Activated T-helper 1 cell treated with anti-CD3 and anti-CD28 coated beads, Interleukin-12 subunit alpha, Interleukin-12 subunit beta, Interleukin-2, Interleukin-4 antibody, amounts not matched to agents 30 ng/mL and 10 ng/mL and 1 ng/mL, durations not matched to agents 14 hours and 24 hours and 36 hours (primary cell): Measurements from ENCODE around the gene HIPK2. TPM values are rescaled to one million over a fixed set of nuclear protein-coding genes. Genes with fewer than 3 reads are reported as not detected.
A peak's percentile ranks its signal among the peaks of the same experiment; 100 is the strongest.

Experiments used
- DNase-seq: peaks from one replicate; pipeline ENCODE4 v3.0.0; 2021; ENCODE audit warnings: low spot score
- H3K27ac Mint-ChIP-seq: one replicate; pipeline ENCODE4 v1.8.0; 2021; ENCODE audit warnings: mild to moderate bottlenecking, mixed read lengths
- H3K27me3 Mint-ChIP-seq: one replicate; pipeline ENCODE4 v1.8.0; 2022; ENCODE audit warnings: mild to moderate bottlenecking, moderate library complexity, mixed read lengths; ENCODE audit not compliant: insufficient read depth
- H3K36me3 Mint-ChIP-seq: one replicate; pipeline ENCODE4 v1.8.0; 2021; ENCODE audit warnings: low read depth, mixed read lengths
- H3K4me1 Mint-ChIP-seq: one replicate; pipeline ENCODE4 v1.8.0; 2021; ENCODE audit warnings: low read depth, mixed read lengths
- H3K4me3 Mint-ChIP-seq: one replicate; pipeline ENCODE4 v1.8.0; 2021; ENCODE audit warnings: mild to moderate bottlenecking, moderate library complexity, mixed read lengths
- H3K9me3 Mint-ChIP-seq: one replicate; pipeline ENCODE4 v1.8.0; 2021; ENCODE audit warnings: mixed read lengths
- intact Hi-C: fragments of 100-400 bp; cut with micrococcal nuclease; formaldehyde crosslinking; loops from one replicate; pipeline ENCODE4 v1.15.1; 2024
- total RNA-seq: library from RNA; stranded (reverse); gene quantifications from 2 replicates; pipeline ENCODE4 v1.2.3, GENCODE V29; 2022

Gene HIPK2
- total RNA-seq, 1 donor from 2014 or later: 28.3 TPM

- peaks cover 9% of the 10 kb centered on the region for H3K27me3 Mint-ChIP-seq
- H3K27ac Mint-ChIP-seq: no peak overlapping the region
- DNase-seq: no peak
- peaks cover under 1% of the 10 kb centered on the region for H3K4me1 Mint-ChIP-seq
- intact Hi-C loops: no loop called here
- H3K4me3 Mint-ChIP-seq: no peak overlapping the region
- H3K9me3 Mint-ChIP-seq: peaks cover 12% of the 10 kb centered on the region
- peaks cover 3% of the 10 kb centered on the region for H3K36me3 Mint-ChIP-seq
These were observed 30.6 kb upstream of the HIPK2 start for GRCh38 chr7:139808427-139808826.

- Mint-ChIP-seq H3K36me3 (peaks cover 3% of the 10 kb centered on the region), H3K27ac (no peak overlapping the region), H3K27me3 (peaks cover 12% of the 10 kb centered on the region), H3K4me3 (no peak overlapping the region), H3K9me3 (peaks cover 21% of the 10 kb centered on the region), H3K4me1 (no peaks in the 10 kb centered on the region)
- DNase-seq: no peak
- intact Hi-C loops: no loop called here
These were observed 29.2 kb upstream of the HIPK2 start for GRCh38 chr7:139807009-139807408.

GRCh38 chr7:139804571-139804970, 26.8 kb upstream of the HIPK2 start:
- no peak overlapping the region for H3K27ac Mint-ChIP-seq
- H3K4me3 Mint-ChIP-seq: no peak overlapping the region
- H3K4me1 Mint-ChIP-seq: no peaks in the 10 kb centered on the region
- peaks cover 10% of the 10 kb centered on the region for H3K27me3 Mint-ChIP-seq
- no peak for DNase-seq
- intact Hi-C loops: no loop called here
- peaks cover 3% of the 10 kb centered on the region for H3K36me3 Mint-ChIP-seq
- peaks cover 21% of the 10 kb centered on the region for H3K9me3 Mint-ChIP-seq

GRCh38 chr7:139799586-139799985, 21.8 kb upstream of the HIPK2 start:
- no peak overlapping the region for H3K27ac Mint-ChIP-seq
- peaks cover 17% of the 10 kb centered on the region for H3K9me3 Mint-ChIP-seq
- peaks cover 13% of the 10 kb centered on the region for H3K4me1 Mint-ChIP-seq
- peaks cover 4% of the 10 kb centered on the region for H3K27me3 Mint-ChIP-seq
- DNase-seq: no peak
- H3K4me3 Mint-ChIP-seq: no peak overlapping the region
- no peaks in the 10 kb centered on the region for H3K36me3 Mint-ChIP-seq
- intact Hi-C loops: no loop called here

- H3K27me3 Mint-ChIP-seq: peaks cover 4% of the 10 kb centered on the region
- H3K4me3 Mint-ChIP-seq: no peak overlapping the region
- intact Hi-C loops: no loop called here
- H3K36me3 Mint-ChIP-seq: no peaks in the 10 kb centered on the region
- H3K4me1 Mint-ChIP-seq: peaks cover 13% of the 10 kb centered on the region
- DNase-seq: no peak
- peaks cover 13% of the 10 kb centered on the region for H3K9me3 Mint-ChIP-seq
- no peak overlapping the region for H3K27ac Mint-ChIP-seq
These were observed 21.1 kb upstream of the HIPK2 start for GRCh38 chr7:139798892-139799291.

GRCh38 chr7:139798221-139798620, 20.4 kb upstream of the HIPK2 start:
- Mint-ChIP-seq H3K4me1 (peaks cover 13% of the 10 kb centered on the region), H3K9me3 (peaks cover 13% of the 10 kb centered on the region), H3K4me3 (no peak overlapping the region), H3K27me3 (peaks cover 4% of the 10 kb centered on the region), H3K27ac (no peak overlapping the region), H3K36me3 (no peaks in the 10 kb centered on the region)
- no peak for DNase-seq
- intact Hi-C loops: no loop called here

- no peak overlapping the region for H3K4me3 Mint-ChIP-seq
- no peaks in the 10 kb centered on the region for H3K36me3 Mint-ChIP-seq
- peaks cover 4% of the 10 kb centered on the region for H3K27me3 Mint-ChIP-seq
- intact Hi-C loops: no loop called here
- peaks cover 13% of the 10 kb centered on the region for H3K4me1 Mint-ChIP-seq
- no peak for DNase-seq
- H3K9me3 Mint-ChIP-seq: peaks cover 6% of the 10 kb centered on the region
- H3K27ac Mint-ChIP-seq: no peak overlapping the region
These were observed 19.8 kb upstream of the HIPK2 start for GRCh38 chr7:139797607-139798006.

GRCh38 chr7:139791316-139791715, 13.5 kb upstream of the HIPK2 start:
- Mint-ChIP-seq H3K9me3 (peaks cover 4% of the 10 kb centered on the region), H3K4me1 (no peaks in the 10 kb centered on the region), H3K27me3 (peaks cover 8% of the 10 kb centered on the region), H3K27ac (no peak overlapping the region), H3K36me3 (no peaks in the 10 kb centered on the region), H3K4me3 (no peak overlapping the region)
- DNase-seq: no peak
- intact Hi-C loops: no loop called here

- intact Hi-C loops: no loop called here
- Mint-ChIP-seq H3K4me1 (no peaks in the 10 kb centered on the region), H3K27ac (no peak overlapping the region), H3K9me3 (no peaks in the 10 kb centered on the region), H3K36me3 (peaks cover 2% of the 10 kb centered on the region), H3K4me3 (no peak overlapping the region), H3K27me3 (peaks cover 17% of the 10 kb centered on the region)
- no peak for DNase-seq
These were observed 6.8 kb upstream of the HIPK2 start for GRCh38 chr7:139784648-139785047.

- Mint-ChIP-seq H3K27me3 (peaks cover 23% of the 10 kb centered on the region), H3K36me3 (peaks cover 4% of the 10 kb centered on the region), H3K9me3 (no peaks in the 10 kb centered on the region), H3K4me3 (no peak overlapping the region), H3K4me1 (peaks cover 6% of the 10 kb centered on the region), H3K27ac (no peak overlapping the region)
- DNase-seq: no peak
- intact Hi-C loops: no loop called here
These were observed 6.0 kb upstream of the HIPK2 start for GRCh38 chr7:139783647-139784385.

- no peak for DNase-seq
- Mint-ChIP-seq H3K27me3 (peaks cover 23% of the 10 kb centered on the region), H3K27ac (no peak overlapping the region), H3K4me3 (no peak overlapping the region), H3K9me3 (no peaks in the 10 kb centered on the region), H3K4me1 (peaks cover 10% of the 10 kb centered on the region), H3K36me3 (peaks cover 4% of the 10 kb centered on the region)
- intact Hi-C loops: no loop called here
These were observed 5.1 kb upstream of the HIPK2 start for GRCh38 chr7:139782932-139783331.

GRCh38 chr7:139777133-139777891, 486 bp downstream of the HIPK2 start:
- intact Hi-C loops: loop anchor here (5.0 to 10.0 kb wide), 7 partner anchors 205 to 700 kb away; partner anchors contain the start of genes KDM7A, MKRN1 and PARP12
- DNase-seq: no peak
- peak overlapping the region; percentile 98 for H3K27ac Mint-ChIP-seq
- peaks cover 15% of the 10 kb centered on the region for H3K27me3 Mint-ChIP-seq
- peak overlapping the region; percentile 99 for H3K4me3 Mint-ChIP-seq
- H3K4me1 Mint-ChIP-seq: peaks cover 52% of the 10 kb centered on the region
- H3K9me3 Mint-ChIP-seq: no peaks in the 10 kb centered on the region
- peaks cover 15% of the 10 kb centered on the region for H3K36me3 Mint-ChIP-seq

GRCh38 chr7:139776486-139777132, 1.2 kb downstream of the HIPK2 start:
- Mint-ChIP-seq H3K4me3 (peak overlapping the region; percentile 99), H3K36me3 (peaks cover 18% of the 10 kb centered on the region), H3K27ac (peak overlapping the region; percentile 98), H3K27me3 (peaks cover 12% of the 10 kb centered on the region), H3K9me3 (no peaks in the 10 kb centered on the region), H3K4me1 (peaks cover 52% of the 10 kb centered on the region)
- no peak for DNase-seq
- intact Hi-C loops: loop anchor here (1.0 to 10.0 kb wide), 10 partner anchors 94 to 701 kb away; partner anchors contain the start of genes KDM7A, MKRN1 and PARP12
